Right atrium auricular region (tissue), 2 donors: ENCODE results near the gene SENP7. TPM values are rescaled to one million over a fixed set of nuclear protein-coding genes. Genes with fewer than 3 reads are reported as not detected.

Source experiments
- DNase-seq: peaks from one replicate; pipeline ENCODE4 v3.0.0-alpha.2; 2019; ENCODE audit warnings: low spot score
- H3K27ac ChIP-seq, 2 donors: fragments of 200-600 bp; sonication (generic); 1 replicate in 1 of 2; 2 replicates in 1 of 2; pipeline ENCODE4 v1.5.1; 2016 to 2019
- H3K27me3 ChIP-seq, 2 donors: fragments of 200-600 bp; sonication (generic); one replicate each; pipeline versions ENCODE4 v1.5.1 to v1.6.0; 2017 to 2019
- H3K36me3 ChIP-seq: fragments of 200-600 bp; sonication (generic); one replicate; pipeline ENCODE4 v1.5.1; 2016
- H3K4me1 ChIP-seq, 2 donors: fragments of 200-600 bp; sonication (generic); one replicate each; pipeline versions ENCODE4 v1.5.1 to v1.6.0; 2017 to 2019
- H3K4me3 ChIP-seq, 2 donors: fragments of 200-600 bp; sonication (generic); 1 replicate in 1 of 2; 2 replicates in 1 of 2; pipeline ENCODE4 v1.5.1; 2017 to 2019; ENCODE audit warnings: mild to moderate bottlenecking in 1 of 2, moderate library complexity in 1 of 2
- H3K9me3 ChIP-seq, 2 donors: fragments of 200-600 bp; sonication (generic); one replicate each; pipeline ENCODE4 v1.5.1; 2019
- CTCF ChIP-seq, 2 donors: fragments of 200-600 bp; sonication (generic); IDR thresholded peaks; one replicate each; pipeline ENCODE4 v1.5.1; 2019; ENCODE audit warnings: antibody characterized with exemption in 2 of 2
- total RNA-seq, 2 donors: library from RNA; depleted of rRNA; stranded (reverse); fragments of >200 nt; gene quantifications; one replicate each; pipeline ENCODE4 v1.1.0, GENCODE V29; 2016

Gene SENP7
- total RNA-seq, 2 donors from 2014 or later, result 6.1 to 10.1 TPM

- TF ChIP-seq CTCF (IDR thresholded peaks at IDR 0.05), result no peak
These were observed 137.4 kb downstream of the SENP7 start for GRCh38 chr3:101375586-101375985.

GRCh38 chr3:101362406-101362805 lies 150.6 kb downstream of the SENP7 start:
- H3K27me3 ChIP-seq, result no peaks in the 10 kb centered on the region
- H3K9me3 ChIP-seq, result peaks cover 0 to 7% of the 10 kb centered on the region in 2 donors
- H3K36me3 ChIP-seq, result peaks cover 24% of the 10 kb centered on the region
- no peak overlapping the region for H3K4me3 ChIP-seq
- no peak overlapping the region for H3K27ac ChIP-seq
- no peaks in the 10 kb centered on the region for H3K4me1 ChIP-seq
- no peak for TF ChIP-seq CTCF (IDR thresholded peaks at IDR 0.05)
- DNase-seq, result no peak

More at GRCh38 chr3:101375586-101375985, 137.4 kb downstream of the SENP7 start:
- Histone ChIP-seq H3K4me3 (no peak overlapping the region), H3K27me3 (no peaks in the 10 kb centered on the region), H3K4me1 (peaks cover 0 to 19% of the 10 kb centered on the region in 2 donors), H3K27ac (no peak overlapping the region), H3K36me3 (no peaks in the 10 kb centered on the region), H3K9me3 (peaks cover 0 to 6% of the 10 kb centered on the region in 2 donors)
- DNase-seq, result no peak

GRCh38 chr3:101351829-101352228 lies 161.2 kb downstream of the SENP7 start:
- H3K9me3 ChIP-seq, result no peaks in the 10 kb centered on the region
- H3K4me3 ChIP-seq, result no peak overlapping the region
- no peaks in the 10 kb centered on the region for H3K4me1 ChIP-seq
- no peak overlapping the region for H3K27ac ChIP-seq
- no peak for DNase-seq
- H3K27me3 ChIP-seq, result no peaks in the 10 kb centered on the region
- H3K36me3 ChIP-seq, result peaks cover 3% of the 10 kb centered on the region
- no peak for TF ChIP-seq CTCF (IDR thresholded peaks at IDR 0.05)

- no peaks in the 10 kb centered on the region for H3K27me3 ChIP-seq
- no peaks in the 10 kb centered on the region for H3K9me3 ChIP-seq
- H3K27ac ChIP-seq, result no peak overlapping the region
- no peaks in the 10 kb centered on the region for H3K4me1 ChIP-seq
- no peak for TF ChIP-seq CTCF (IDR thresholded peaks at IDR 0.05)
- no peak for DNase-seq
- peaks cover 11% of the 10 kb centered on the region for H3K36me3 ChIP-seq
- no peak overlapping the region for H3K4me3 ChIP-seq
These were observed 172.4 kb downstream of the SENP7 start for GRCh38 chr3:101340591-101340990.

GRCh38 chr3:101333883-101334282 lies 179.1 kb downstream of the SENP7 start:
- Histone ChIP-seq H3K4me3 (no peak overlapping the region), H3K36me3 (no peaks in the 10 kb centered on the region), H3K4me1 (no peaks in the 10 kb centered on the region), H3K27me3 (no peaks in the 10 kb centered on the region), H3K27ac (no peak overlapping the region), H3K9me3 (no peaks in the 10 kb centered on the region)
- no peak for DNase-seq
- TF ChIP-seq CTCF (IDR thresholded peaks at IDR 0.05), result no peak

GRCh38 chr3:101329016-101329673 lies 183.9 kb downstream of the SENP7 start:
- Histone ChIP-seq H3K9me3 (no peaks in the 10 kb centered on the region), H3K4me1 (no peaks in the 10 kb centered on the region), H3K36me3 (peaks cover 6% of the 10 kb centered on the region), H3K27ac (peak overlapping the region; percentile 43 to 54), H3K27me3 (no peaks in the 10 kb centered on the region), H3K4me3 (no peak overlapping the region)
- no peak for DNase-seq
- no peak for TF ChIP-seq CTCF (IDR thresholded peaks at IDR 0.05)
